GM19240 (cell line): Measurements from ENCODE around the gene CT45A8.
"Not testable (repeated sequence)": the region's sequence is repeated elsewhere in the genome, so short reads cannot be mapped to it uniquely, and the experiment has no call there.

ENCODE experiments used
- DNase-seq: peaks from one replicate; pipeline ENCODE4 v3.0.0; 2011; ENCODE audit warnings: low spot score; ENCODE audit not compliant: insufficient read length

The CT45A8 gene

DNA sequence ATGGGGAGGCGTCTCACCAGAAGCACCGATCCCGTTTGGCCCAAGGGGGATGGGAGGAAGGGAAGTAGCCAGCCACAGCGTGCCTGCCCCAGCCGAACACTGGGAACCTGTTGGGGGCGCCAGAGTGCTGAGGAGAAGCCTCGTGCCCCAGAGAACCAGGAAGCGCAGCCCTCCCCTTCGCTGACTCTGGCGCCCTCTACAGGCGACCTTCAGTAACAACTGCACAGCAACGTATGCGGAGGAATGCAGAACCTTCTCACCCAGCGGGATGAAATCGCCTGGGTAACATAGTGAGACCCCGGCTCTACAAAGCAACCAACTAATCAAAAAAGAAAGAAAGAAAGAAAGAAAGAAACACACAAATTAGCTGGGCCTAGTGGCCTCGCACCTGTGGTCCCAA, at the start of gene CT45A8:
Gene CT45A8, minus strand, starts transcription at position 101 of the 400 bp plus-strand sequence. CDS start 3,755 bp downstream, outside the sequence.
- not testable (repeated sequence) for DNase-seq

GRCh38 chrX:135893294-135893817, 39.0 kb upstream of the CT45A8 start, which contains the start of the genes CT45A10 and SAGE1:
Gene CT45A10 (minus strand): TSS chrX:135893444. CDS start chrX:135885344, 8,100 bp downstream.
Gene SAGE1 (plus strand): TSS chrX:135893716. CDS start chrX:135896243, 2,527 bp downstream.
- DNase-seq: no peak

GRCh38 chrX:135892781-135893180, 38.4 kb upstream of the CT45A8 start:
- no peak for DNase-seq

- DNase-seq: no peak
These were observed 35.8 kb upstream of the CT45A8 start for GRCh38 chrX:135890087-135890585.

DNA sequence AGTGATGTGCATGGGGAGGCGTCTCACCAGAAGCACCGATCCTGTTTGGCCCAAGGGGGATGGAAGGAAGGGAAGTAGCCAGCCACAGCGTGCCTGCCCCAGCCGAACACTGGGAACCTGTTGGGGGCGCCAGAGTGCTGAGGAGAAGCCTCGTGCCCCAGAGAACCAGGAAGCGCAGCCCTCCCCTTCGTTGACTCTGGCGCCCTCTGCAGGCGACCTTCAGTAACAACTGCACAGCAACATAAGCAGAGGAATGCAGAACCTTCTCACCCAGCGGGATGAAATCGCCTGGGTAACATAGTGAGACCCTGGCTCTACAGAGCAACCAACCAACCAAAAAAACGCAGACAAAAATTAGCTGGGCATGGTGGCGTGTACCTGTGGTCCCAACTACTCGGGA, 34.6 kb upstream of the CT45A8 start:
- not testable (repeated sequence) for DNase-seq

- not testable (repeated sequence) for DNase-seq
These were observed 33.9 kb upstream of the CT45A8 start for GRCh38 chrX:135888230-135888629.

GRCh38 chrX:135882741-135883140, 28.4 kb upstream of the CT45A8 start:
- DNase-seq: not testable (repeated sequence)

GRCh38 chrX:135871712-135872111, 17.4 kb upstream of the CT45A8 start, which contains the start of gene CT45A9:
Gene CT45A9 (minus strand): TSS chrX:135871812. CDS start chrX:135868061, 3,751 bp downstream.
- DNase-seq: not testable (repeated sequence)

GRCh38 chrX:135837180-135837579, 17.2 kb downstream of the CT45A8 start, which contains the start of gene CT45A7:
Gene CT45A7 (minus strand): TSS chrX:135837280. CDS start chrX:135833533, 3,747 bp downstream.
- DNase-seq: not testable (repeated sequence)

GRCh38 chrX:135819912-135820311, 34.4 kb downstream of the CT45A8 start, which contains the start of gene CT45A2:
Gene CT45A2 (minus strand): TSS chrX:135820012. CDS start chrX:135816265, 3,747 bp downstream.
- DNase-seq: not testable (repeated sequence)

DNA sequence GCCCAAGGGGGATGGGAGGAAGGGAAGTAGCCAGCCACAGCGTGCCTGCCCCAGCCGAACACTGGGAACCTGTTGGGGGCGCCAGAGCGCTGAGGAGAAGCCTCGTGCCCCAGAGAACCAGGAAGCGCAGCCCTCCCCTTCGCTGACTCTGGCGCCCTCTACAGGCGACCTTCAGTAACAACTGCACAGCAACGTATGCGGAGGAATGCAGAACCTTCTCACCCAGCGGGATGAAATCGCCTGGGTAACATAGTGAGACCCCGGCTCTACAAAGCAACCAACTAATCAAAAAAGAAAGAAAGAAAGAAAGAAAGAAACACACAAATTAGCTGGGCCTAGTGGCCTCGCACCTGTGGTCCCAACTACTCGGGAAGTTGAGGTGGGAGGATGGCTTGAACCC, 51.7 kb downstream of the CT45A8 start, which contains the start of gene CT45A6:
Gene CT45A6, minus strand, starts transcription at position 101 of the 400 bp plus-strand sequence. CDS start 3,794 bp downstream, outside the sequence.
- DNase-seq: not testable (repeated sequence)
